Tongue (tissue), 2 donors: Measurements from ENCODE around the gene MSMP. TPM values are rescaled to one million over a fixed set of nuclear protein-coding genes. Genes with fewer than 3 reads are reported as not detected.
A peak's percentile ranks its signal among the peaks of the same experiment; 100 is the strongest.

Experiments
- DNase-seq: peaks from one replicate; pipeline ENCODE4 v3.0.0-alpha.2; 2015
- total RNA-seq: library from RNA; depleted of rRNA; stranded (reverse); fragments of >200 nt; gene quantifications from one replicate; pipeline ENCODE4 v1.2.3, GENCODE V29; 2014

Gene MSMP, protein sequence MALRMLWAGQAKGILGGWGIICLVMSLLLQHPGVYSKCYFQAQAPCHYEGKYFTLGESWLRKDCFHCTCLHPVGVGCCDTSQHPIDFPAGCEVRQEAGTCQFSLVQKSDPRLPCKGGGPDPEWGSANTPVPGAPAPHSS
- total RNA-seq = not detected

DNA sequence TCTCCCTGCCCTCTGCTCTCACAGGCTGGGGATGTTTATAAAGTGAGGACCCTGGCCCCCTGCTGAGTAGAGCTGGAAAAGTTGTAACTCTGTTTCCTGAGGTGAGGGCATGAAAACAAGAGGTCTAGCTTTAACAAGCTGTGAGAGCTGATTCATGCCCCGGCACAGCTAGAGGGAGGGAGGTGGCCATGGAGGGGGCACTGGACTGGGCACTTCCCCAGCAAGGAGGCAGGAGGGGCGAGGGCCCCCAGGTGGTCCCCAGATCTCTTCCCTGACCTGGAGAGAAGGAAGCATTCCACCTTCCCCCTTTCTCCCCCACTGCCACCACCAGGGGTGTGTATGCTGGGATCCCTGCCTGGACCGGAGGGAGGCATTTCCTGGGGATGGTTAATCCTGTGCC, at the start of gene MSMP:
Gene MSMP, minus strand, starts transcription at position 13 of the 400 bp plus-strand sequence. CDS start 147 bp downstream, outside the sequence.
- DNase-seq = no peak

DNA sequence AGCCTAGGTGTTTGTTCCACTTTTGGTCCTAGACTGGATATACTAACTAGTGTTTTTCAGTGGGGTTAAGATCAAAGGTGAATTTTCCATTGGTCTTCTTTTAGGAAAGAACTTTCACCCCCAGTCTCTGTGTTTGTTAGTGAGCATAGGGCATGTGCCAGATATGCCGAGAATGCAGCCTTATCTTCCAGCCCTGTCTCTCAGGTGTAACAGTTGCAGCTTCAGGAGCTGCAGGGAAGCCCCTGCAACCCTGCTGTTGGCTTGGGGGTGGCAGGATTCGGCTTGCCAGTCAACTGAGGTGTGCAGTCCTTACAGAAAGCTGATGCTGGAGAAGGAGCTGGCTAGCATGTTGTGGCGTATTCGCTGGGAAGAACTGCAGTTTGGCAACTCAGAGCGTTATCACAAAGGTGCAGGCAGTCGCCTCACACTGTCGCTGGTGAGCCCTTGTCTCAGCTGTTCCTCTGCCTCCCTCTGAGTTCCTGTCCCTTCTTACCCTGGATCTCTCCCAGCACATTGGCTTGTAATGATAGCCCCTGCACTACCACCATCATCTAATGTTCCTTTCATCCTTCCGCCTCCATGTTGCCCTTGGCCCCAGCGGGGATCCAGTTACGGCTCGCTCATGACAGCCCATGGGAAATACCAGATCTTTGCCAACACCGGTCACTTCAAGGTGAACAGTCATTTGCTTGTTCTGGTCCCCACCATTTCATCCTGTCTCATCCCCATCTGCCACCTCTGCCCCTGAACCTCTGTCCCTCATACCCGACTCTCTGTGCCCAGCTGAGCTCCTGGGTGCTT, 47.5 kb upstream of the MSMP start:
- no peak for DNase-seq

DNA sequence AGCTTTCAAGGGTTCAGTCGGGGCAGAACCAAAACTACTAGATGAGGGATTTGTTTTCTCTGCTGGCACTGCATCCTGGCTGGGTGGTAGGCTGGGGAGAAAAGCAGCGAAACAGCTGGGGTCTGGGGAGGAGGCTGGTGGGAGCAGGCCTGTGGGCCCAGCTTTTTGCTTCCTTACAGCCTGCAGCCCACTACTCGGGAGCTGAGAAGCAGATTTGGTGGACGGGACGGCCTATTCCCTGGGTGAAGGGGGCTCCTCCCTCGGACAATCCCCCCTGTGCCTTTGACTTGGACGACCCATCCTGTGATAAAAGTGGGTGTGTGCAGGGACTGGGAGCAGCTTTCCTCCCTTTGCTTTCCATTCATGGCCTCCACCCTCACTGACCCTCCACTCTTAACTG, 46.5 kb upstream of the MSMP start:
- no peak for DNase-seq

DNA sequence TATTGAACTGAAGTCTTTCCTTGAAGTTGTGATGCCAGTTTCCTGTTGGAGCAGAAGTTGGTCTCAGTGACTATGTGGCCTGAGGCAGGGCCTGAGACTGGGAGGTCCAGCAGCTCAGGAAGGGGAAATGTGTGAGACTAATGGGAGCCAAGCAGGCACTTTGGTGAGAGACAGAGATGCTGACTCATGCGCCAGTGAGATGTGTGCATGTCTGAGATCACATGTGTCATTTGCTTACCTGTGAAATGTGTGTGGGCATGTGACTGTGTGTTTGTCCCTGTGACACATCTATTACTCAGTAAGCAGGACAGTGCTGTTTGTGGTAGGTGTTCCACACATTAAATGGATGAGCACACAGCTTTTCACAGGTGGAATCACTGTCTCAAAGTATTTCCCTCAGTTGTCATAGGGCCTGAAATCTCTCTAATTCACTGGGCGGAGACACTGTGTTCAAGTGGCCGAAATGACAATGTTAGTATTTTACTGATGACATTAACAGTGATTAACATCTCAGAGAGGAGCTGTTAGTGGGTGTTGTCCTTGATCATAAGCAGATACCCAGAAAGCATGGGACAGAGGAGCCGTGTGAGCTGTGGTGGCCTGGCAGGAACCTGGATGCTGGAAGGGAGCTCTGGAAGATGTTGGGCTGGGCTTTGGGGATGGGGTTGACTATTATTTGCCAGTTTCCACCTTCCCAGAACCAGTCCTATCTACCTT, 44.7 kb upstream of the MSMP start:
- DNase-seq = no peak

DNA sequence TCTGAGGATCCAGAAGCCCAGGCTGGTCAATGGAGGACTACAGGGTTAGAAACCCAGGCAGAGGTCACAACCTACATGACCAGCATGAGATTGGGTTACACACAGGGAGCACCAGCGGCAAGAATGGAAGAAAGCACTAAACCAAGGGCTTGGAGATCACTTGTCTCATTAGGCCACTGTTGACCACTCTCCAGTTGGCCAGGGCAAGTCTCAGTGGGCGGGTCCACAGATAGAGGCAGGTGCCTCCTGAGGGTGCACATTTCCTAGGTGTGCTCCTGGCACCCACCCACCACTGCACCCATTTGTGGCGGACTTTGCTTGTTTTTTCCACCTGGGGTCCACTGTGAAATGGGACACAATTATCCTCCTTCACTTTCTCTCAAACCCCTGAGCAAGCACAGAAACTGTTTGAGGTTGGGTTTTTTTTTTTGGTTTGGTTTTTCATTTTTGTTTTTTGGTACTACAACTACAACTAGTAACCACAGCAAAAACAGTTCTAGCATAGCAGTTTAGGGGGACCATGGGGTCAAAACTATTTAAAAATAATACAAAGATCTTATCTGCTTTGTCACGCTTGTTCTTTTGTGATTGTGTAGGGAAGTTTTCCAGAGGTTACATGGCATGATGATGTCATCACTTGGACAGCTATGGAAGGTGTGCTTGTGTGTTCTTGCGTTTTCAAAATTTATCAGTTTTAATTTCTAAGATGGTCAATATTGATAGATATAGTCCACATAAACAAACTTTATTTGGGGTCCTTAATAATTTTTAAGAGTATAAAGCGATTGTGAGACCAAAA, 43.4 kb upstream of the MSMP start:
- no peak for DNase-seq

DNA sequence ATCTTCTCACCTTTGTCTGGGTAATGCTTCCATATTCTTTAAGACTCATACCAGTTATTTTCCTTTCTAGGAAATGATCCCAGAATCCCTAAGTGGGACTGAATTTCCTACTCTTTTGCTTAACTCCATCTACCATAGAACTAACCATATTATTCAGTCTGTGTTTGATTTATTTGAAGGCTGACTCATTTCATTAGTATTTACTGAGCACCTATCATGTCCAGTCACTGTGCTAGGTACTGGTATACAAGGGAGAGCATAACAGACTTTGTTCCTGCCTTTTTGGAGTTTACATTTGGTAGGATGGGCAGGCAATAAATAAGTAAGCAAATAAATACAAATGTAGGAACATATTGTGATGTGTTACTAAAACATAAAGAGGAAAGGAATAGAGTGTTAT, 41.6 kb upstream of the MSMP start:
- DNase-seq = no peak

DNA sequence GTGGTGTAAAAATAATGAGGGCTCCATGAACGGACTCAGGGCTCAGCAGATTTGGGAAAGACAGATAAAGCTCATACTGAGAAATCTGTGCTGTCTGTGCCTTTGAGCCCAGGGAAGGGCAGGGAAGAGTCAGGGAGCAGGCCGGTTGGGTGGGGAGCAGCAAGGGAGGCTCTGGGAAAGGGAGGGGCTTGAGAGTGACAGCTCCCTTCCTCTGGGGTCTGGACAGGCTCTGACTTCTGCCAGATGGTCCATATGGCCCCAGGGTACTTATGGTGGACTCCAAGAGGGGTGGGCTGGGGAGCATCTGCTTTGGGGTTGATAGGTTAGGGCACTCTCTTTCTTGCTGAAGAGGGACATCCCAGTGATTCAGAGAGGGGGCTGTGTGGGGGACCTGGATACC, 39.4 kb upstream of the MSMP start:
- DNase-seq = no peak

DNA sequence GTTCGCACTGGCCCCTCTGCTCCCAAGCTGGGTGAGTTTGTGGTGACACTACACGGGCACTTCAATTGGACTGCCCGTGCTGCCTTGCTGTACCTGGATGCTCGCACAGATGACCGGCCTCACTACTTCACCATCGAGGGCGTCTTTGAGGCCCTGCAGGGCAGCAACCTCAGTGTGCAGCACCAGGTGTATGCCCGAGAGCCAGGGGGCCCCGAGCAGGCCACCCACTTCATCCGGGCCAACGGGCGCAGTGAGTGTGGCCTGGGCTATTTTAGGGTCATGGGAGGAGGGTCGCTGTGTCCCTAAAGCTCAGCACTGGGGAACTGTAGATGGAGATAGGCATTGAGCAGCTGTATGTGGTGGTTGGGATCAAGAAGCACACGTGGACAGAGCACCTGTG, 38.8 kb upstream of the MSMP start:
- no peak for DNase-seq

DNA sequence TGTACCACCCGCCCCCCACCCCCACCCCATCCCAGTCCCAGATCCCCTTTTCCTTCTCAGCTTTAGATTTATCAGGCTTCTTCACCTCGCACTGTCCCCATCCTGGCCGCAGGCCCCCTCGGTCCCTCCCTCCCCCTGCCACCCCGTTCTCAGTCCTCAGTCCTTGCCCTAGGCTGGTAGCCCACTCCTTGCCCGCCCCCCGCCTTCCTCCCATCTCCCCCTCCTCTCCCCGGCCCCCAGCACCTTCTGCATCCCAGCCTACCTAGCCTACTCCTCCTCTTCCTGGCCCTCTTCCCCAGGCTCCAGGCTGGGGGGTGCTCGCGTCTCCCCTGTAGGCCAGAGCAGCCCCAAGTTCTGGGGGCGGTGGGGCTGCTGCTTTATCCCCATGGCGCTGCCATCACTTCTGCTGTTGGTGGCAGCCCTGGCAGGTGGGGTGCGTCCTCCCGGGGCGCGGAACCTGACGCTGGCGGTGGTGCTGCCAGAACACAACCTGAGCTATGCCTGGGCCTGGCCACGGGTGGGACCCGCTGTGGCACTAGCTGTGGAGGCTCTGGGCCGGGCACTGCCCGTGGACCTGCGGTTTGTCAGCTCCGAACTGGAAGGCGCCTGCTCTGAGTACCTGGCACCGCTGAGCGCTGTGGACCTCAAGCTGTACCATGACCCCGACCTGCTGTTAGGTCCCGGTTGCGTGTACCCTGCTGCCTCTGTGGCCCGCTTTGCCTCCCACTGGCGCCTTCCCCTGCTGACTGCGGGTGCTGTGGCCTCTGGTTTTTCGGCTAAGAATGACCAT, 38.1 kb upstream of the MSMP start:
- DNase-seq = no peak

DNA sequence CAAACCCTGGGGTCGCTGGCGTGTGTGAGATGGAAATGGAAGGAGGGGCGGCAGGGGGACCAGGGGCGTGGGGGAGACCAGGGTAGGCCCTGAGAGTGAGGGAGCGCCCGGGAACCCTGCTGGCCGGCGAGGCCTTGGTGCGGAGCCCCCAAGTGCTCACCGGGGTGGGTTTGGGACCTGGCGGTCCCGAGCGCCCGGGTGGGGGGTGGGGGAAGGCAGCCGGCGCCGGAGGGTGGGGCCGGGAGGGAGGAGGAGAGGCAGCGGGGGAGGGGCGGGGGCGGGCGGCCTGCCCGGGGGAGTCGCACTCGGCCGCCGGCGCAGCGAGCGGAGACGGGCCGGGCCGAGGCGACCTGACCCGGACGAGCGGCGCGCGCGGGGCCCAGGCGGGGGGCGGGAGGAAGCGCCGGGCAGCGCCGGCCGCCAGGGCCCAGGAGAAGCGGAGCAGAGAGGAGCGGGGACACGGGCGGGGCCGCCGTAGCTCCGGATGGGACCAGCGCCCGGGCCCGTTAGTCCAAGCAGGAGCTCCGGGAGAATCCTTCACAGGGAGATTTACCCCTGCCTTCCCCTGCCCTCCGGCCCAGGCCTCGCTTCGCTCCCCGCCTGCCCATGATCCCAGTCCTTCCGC, 37.3 kb upstream of the MSMP start, which contains the start of gene NPR2:
Gene NPR2, plus strand, starts transcription at position 295 of the 625 bp plus-strand sequence. CDS start 818 bp downstream, outside the sequence.
- peak; percentile 65 for DNase-seq

DNA sequence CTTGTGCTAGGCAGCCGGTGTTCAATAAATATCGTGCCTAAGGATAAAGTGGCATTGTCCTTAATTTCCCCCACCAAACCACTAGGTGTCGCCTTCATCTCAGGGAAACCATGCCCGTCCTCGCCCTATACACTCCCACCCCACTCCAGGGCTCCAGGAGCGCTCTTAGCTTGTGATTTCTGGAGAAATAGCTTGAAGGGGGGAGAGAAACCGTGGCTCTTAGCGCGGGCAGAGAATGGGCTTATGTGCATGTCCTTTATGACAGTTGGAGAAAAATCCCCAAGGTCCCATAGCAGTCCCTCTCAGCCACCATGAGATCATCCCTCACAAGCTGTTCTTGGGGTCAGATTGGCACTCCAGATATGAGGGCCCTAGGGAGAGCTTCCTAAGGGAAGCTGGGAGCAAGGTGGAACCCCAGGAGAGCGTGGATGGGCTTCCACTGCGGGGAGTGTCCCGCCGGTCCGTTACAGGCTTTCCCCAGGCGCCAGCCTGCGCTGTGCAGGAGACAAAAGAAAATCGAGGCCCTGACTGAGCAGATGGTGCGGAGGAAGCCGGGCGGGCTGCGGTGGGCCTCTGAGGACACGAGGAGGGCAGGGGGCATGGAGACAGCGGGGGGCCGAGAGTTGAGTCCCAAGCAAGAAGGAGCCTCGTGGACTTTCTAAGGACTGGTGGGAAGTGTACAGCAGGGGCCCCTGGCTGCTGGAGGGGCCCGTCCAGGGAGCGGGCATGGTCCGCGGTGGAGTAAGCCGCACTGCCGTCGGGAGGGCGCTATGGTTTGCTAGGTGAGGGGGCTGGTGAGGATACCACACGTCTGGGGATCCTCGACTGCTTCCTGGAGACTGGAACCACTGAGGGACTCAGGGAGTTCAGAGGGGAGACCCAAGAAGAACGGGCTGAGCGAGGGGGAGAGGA, 36.6 kb upstream of the MSMP start:
- peak; percentile 94 for DNase-seq

DNA sequence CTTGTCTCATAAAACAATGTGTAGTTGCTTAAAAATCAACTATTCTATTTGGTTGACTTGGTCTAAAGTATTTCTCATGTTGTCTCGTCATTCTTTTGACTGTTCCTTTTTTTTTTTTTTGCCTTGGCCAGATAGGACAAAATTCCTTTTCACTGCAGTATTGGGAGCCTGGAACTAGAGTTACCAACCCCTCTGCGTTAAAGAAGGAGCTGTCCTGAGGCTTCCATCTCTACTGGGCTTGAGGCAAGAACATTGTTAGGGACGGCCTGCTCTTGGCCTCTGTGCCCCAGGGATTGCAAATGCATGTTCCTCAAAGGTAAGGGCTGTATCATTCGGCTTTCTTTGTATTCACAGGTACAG, 35.9 kb upstream of the MSMP start:
- DNase-seq = no peak

DNA sequence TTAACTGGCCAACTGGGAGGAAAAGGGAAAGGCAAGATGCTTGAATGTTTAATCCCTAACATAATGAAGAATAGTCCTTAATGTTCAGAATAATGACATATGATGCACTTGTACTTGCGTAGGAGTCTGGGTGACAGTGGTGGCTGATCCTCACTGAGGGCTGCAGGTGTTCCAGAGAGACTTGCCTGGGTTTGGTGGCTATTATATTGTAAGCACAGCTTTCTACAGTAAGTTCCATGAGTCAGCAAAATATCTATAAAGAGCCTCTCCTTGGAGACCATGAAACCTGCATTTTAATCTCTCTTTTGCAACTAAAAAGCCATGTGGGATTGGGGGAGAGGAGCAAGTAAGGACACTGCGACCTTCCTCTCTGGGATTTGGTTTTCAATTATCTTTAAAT, 35.5 kb upstream of the MSMP start:
- no peak for DNase-seq

DNA sequence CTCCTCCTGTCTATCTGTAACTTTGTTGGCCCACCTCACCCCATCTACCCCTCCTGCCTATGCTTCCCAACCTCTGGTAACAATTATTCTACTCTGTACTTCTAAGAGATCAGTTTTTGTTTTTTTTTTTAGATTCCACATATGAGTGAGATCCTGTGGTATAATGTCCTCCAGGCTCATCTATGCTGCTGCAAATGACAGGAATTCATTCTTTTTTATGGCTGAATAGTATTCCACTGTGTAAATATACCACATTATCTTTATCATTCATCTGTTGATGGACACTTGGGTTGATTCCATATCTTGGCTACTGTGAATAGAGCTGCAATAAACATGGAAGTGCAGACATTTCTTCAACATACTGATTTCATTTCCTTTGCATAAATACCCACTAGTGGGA, 29.3 kb upstream of the MSMP start:
- DNase-seq = no peak

DNA sequence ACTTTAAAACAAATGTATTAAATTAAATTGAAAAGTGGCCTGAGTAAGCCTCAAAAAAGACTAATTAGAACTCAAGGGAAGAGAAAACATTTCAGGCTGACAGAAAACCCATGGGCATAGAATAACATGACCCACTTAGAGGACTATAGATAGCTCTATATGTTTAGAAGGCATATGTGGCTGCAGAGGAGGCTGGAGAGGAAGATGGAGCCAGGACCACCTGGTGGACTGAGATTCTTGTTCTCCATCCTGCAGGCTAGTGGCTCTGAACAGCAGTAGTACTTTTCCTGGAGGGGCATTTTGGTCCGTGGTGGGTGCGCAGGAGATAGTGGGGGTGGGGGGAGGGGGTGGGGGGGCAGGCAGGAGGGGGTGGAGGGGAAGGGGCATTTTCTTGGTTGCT, 27.0 kb upstream of the MSMP start:
- no peak for DNase-seq

DNA sequence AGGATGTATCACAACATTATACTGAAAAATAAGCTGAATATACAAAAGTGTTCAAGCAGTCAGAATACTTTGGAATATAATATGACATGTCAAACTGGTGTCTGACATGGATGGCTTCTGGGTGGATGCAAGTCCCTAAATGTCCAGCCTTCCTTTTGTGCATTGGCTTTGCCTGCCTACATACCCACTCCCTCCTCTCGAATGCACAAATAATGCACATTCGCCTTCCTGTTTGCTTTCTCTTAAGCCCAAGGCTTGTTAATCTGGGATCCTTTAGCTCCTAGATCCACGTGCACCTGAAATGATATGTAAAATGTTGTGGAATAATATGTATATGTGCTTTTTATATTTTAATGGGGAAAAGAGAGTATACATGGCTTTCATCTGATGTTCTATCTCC, 24.4 kb upstream of the MSMP start:
- DNase-seq = no peak

DNA sequence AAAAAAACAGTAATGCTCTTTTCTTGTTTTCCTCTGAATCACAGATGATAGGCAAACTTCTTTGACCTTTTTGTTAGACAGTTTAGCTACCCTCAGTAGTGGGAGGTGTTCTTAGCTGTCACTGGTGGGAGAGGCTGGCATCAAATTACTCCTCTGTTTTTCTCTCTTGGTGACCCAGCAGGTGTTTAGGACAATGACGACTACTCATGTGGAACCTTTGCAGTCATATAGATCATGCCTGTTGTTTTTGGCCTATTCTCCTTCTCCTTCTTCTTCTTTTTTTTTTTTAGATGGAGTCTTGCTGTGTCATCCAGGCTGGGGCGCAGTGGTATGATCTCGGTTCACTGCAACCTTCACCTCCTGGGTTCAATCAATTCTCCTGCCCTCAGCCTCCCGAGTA, 21.9 kb upstream of the MSMP start:
- DNase-seq = peak; percentile 15

DNA sequence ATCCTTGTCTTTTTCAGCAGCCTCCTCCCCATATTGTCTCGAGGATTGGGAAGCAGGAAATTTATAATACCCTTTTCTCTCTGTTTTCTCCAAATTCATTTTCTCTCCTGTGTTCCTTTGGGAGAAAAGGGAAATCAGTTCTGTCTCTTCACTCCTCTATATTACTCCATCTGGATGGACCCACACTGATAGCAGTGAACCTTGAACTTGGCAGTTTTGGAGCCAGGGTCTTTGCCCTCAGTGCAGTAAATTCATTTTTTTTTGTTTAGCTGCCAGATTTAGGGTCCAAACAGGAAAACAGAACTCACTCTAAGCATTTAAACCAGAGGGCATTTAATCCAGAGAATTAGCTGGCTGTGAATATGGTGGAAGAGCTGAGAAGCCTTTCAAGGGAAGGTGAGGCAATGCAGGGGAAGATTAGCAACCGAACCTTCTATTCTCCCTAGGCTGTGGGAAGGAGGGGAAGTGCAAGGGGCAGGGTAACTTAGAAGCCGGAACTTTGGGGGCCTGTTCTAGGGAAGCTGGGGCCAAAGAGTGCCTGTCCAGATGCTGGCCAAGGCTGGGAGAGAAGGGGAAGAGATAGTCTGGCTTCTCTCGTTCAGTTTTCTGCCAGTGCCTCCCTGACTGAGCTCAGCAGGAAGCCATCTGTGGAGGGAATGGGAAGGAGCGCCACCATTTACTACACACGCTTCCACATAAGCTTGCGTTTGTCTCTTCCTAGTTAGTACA, 21.0 kb upstream of the MSMP start:
- DNase-seq = no peak

DNA sequence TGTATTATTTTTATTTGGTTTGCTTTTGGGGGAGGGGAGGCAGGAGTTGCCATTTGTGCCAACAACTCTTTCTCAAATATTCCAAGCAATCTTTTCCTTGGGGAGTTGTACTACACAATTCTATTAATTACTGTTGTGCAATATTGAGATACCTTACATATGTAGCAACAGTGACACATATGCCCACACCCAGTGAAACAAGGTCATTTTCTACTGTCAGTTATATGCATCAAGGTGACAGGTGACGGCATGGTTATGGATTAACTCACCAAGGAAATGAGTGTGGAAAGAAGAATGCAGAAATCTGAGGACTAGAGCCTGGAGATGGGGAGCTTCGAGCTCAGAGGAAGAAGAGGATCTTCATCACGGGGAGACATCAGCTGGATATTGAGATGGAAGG, 17.9 kb upstream of the MSMP start:
- no peak for DNase-seq

DNA sequence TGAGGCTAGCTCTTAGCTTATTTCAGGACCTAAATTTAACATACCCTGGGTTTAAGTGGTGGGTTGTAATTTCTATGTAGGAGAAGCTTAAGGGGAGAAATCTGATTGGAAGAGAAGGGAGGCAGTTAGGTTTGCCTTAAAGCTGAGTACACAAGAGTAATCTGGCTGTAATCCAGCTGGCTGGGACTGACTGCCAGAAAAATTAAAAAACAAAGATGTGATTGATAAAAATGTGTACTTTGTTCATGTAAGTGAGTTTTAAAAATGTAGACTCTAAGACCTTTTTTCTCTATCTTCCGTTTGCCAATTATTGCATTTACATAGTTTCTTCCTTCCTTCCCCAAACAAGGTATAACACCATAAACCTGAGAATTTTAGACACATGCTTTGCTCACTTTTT, 17.5 kb upstream of the MSMP start:
- DNase-seq = peak; percentile 76
